ENCODE measurements around the gene RSRC1.
"Not testable (repeated sequence)": the region's sequence is repeated elsewhere in the genome, so short reads cannot be mapped to it uniquely, and the experiment has no call there.

RSRC1 gene

DNA sequence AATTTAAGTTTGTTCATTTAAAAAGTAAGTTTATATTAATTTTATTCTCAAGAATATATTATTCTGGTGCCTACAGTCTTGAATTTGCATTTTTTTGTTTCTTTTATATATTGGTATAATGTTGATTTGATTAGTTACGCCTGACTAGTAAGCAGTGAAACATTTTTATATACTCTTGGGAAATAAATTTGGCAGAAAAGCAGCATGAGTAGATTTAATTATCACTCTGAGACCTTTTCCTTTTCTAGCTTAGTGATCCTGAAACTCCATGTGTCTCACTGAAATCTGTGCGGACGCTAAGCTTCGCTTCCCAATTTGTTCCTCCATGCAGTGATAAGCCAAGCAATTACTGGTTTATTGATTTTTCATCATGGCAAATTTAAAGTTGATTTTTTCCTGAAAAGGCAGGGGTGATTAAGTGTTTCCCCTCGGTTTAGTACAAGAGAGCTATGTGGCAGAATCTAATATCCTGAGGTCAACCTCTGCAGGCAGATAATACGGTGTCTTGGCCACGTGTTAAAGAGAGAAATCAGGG, 373.9 kb downstream of the RSRC1 start:
- no peak for DNase-seq

DNA sequence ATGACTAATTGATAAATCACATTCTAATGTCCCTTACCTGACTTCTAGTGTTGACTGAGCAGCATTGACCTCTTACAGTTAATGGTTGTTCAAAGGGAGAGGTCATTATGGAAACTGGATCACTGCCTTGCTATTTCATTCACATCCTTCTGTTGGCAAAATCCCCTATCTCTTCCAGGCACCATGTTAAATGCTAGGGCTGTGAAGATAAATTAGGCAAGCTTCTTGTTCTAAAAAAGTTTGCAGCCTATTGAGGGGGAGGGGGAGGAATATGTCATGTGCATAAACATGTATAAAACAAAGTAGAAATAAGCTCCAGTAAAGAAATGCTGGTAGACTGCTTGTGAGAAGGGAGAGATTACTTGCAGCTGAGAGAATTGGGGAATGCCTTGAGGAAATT, 376.3 kb downstream of the RSRC1 start:
- DNase-seq: no peak

DNA sequence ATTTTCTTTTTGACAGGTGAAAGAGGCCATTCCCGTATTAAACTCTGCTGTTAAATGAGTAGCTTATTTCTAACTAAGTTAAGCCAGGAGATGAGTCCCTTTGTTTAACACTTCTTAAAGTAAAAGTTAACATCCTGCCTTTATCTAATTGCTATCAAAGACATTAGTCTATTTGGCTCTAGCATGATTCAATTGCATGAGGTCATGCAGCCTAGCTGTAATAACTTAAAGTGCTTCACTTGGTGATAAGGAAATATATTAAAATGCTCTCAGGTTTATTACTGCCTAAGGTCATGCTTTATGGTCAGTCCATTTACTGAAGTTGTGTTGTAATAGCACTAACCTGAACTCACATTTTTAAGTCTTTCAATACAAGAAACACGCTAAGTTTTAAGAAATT, 378.8 kb downstream of the RSRC1 start:
- DNase-seq: no peak

DNA sequence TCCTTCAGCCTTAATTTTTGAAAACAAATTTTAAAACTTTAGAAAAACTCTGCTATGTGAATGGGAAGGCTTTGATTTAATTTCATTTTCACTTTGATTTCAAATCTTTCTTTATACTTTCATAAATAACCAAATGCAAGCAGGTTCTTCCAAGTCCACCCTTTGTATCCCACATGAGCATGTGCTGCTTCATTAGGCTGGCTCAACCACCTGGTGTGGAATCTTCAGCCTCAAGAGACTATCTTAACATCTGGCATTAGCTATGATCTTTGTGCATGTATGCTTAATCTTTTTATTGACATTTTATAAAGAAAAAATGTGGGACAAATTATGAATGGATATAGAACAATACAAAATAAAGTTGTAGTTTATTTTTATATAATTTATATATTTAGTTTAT, 379.3 kb downstream of the RSRC1 start:
- DNase-seq: no peak

DNA sequence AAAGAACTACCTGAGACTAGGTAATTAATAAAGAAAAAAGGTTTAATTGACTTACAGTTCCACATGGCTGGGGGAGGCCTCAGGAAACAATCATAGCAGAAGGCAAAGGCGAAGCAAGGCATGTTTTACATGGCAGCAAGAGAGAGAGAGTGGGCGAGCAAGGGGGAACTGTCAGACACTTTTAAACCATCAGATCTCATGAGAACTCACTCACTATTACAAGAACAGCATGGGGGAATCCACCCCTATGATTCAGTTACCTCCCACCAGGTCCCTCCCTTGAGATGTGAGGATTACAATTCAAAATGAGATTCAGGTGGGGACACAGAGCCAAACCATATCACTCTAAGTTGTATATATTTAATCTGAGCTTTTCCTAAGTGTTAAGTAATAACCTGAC, 382.1 kb downstream of the RSRC1 start:
- no peak for DNase-seq

DNA sequence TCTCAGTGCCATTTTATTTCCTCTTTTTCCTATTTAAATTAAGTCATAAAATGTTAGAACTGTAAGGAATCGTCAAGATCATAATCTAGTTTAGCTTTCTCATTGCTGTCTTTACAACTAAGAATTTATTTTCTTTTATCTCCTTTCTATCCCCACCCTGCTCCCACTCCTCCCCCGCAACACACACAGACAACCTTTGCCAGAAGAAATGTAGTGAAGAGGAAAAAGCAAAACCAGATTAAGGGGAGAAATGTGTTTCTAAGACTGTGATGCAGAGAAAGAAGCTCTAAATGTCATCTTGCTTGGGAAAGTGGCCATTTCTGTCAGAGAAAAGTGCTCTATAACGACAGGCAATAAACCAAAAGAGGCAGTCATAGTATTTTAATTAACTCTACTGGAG, 382.8 kb downstream of the RSRC1 start:
- DNase-seq: no peak

DNA sequence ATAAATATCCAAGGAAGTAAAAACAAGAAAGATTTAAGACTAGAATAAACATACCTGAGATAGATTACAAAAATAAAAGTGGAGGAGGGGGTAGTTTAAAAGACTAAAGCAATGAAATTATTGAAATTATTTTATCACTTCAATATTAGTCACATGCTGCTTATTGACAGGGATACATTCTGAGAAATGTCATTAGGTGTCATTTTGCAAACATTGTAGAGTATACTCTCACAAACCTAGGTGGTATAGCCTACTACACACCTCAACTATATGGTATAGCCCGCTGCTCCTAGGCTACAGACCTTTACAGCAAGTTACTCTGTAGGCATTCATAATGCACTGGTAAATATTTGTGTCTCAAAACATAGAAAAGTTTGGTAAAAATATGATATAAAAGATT, 384.0 kb downstream of the RSRC1 start:
- DNase-seq: no peak

DNA sequence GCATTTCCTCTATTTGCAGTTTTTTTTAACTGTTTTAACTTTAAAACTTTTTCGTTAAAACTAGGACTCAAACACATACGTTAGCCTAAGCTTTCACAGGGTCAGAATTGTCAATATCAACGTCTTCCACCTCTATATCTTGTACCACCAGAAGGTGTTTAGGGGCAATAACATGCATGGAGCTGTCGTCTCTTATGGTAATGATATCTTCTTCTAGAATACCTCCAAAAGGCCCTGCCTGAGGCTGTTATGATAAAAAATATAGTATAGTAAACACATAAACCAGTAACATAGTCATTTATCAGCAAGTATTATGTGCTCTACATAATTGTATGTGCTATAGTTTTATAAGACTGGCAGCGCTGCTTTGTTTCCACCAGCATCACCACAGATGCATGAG, 384.8 kb downstream of the RSRC1 start:
- DNase-seq: no peak

DNA sequence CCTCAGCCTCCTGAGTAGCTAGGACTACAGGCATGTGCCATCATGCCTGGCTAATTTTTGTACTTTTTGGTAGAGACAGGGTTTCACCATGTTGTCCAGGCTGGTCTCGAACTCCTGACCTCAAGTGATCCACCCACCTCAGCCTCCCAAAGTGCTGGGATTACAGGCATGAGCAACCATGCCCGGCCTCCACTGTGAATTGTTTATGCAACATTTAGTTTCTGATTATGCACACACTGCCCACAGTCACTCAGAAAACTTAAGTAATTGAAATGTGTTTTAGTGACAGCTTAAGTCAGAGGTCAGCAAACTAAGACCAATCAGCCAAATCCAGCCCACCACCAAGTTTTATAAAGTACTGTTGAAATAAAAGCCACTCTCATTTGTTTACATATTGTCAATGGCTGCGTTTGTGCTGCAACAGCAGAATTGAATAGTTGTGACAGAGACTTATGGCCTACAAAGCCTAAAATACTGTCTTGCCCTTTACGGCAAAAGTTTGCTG, 385.6 kb downstream of the RSRC1 start:
- DNase-seq: not testable (repeated sequence)

DNA sequence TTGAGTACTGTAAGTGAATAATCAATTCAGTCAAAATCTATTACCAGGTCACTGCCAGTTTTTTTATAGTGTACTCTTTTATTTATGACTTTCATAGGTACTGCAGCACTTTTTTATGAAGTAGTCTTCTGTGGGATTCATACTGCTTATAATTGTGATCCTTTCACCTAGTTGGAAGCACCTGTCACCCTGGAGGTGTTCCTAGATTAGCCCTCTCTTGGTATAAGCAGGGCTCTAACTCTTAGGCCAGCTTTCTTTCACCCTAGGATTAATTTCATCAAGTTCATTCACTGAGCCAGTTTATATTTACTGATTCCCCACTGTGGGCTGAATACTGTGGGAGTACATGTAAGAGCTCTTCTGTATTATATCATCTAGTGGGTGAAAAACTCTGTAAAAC, 395.2 kb downstream of the RSRC1 start:
- no peak for DNase-seq

DNA sequence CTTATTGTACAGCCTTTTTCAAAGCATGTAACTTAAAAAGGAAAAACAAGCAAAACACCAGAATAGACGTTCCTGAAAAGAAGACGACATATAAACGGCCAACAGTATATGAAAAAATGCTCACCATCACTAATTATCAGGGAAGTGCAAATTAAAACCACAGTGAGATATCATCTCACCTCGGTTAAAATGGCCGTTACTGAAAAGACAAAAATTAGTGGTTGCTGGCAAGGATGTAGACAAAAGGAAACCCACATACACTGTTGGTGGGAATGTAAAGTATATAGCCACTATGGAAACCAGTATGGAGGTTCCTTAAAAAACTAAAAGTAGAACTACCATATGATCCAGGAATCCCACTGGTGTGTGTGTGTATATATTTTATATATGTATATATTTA, 396.6 kb downstream of the RSRC1 start:
- no peak for DNase-seq

DNA sequence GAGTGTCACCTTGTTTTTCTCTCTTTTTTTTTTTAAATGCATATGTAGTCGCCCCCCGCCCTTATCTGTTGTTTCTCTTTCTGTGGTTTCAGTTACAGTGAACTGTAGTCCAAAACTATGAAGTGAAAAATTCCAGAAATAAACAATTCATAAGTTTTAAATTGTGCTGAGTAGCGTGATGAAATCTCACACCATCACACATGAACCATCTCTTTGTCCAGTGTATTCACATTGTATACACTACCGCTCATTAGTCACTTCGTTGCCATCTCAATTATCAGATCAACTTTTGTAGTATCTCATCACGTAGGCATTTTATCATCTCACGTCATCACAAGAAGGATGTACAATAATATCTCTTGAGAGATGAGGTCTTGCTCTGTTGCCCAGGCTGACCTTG, 398.6 kb downstream of the RSRC1 start:
- no peak for DNase-seq

DNA sequence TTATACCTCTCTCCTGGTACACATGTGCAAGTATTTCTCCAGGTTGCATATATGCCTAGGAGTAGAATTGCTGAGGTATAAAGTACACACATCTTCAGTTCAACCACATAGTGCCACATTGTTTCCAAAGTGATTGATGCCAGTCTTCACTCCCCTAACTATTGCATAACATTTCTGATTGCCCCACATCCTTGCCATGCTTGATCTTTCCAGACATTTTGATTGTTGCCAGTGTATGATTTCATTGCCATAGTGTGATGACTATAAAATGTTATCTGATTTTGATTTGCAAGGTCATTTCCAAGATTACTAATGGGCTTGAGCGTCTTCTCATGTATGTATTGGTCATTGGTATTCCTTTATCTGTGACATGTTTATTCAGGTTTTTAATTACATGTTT, 400.0 kb downstream of the RSRC1 start:
- DNase-seq: no peak

DNA sequence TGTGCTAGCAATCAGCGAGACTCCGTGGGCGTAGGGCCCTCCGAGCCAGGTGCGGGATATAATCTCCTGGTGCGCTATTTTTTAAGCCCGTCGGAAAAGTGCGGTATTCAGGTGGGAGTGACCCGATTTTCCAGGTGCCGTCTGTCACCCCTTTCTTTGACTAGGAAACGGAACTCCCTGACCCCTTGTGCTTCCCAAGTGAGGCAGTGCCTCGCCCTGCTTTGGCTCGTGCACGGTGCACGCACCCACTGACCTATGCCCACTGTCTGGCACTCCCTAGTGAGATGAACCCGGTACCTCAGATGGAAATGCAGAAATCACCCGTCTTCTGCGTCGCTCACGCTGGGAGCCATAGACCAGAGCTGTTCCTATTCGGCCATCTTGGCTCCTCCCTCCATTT, 406.8 kb downstream of the RSRC1 start:
- not testable (repeated sequence) for DNase-seq

DNA sequence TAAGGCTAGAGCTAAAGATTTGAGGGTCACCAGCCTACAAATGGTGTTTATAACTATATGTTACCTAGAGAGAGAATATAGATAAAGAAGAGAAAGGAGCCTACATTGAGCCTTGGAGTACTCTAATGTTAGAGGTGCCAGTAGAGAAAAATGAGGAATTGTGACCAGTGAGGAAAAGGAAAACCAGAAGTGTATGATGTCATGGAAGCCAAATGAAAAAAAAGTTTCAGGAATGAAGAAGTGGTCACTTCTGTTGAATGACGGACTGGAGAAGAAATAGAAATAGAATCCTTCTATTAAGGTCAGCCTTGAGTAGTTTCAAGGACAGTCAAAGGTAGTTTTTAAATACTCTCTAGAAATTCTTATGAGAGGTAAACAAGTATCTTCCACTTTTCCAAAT, 409.9 kb downstream of the RSRC1 start:
- DNase-seq: no peak

DNA sequence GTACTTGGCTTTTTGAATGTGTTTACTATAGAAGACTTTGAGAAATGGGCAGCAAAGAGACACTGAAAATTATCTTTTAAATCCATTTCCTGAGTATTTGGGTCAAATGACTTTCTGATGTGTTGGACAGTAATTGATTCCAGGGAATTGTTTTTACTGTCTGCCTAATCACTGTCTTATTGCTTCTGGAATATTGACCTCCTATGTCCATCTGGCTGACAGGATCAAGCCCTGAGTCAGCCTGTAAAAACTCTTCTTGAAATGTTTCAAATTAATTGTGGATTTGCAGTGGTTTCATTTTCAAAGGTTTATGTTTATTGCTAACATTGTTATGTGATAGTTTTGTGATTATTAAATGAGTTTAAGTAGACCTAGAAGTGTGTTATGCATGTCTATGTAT, 410.5 kb downstream of the RSRC1 start:
- no peak for DNase-seq

DNA sequence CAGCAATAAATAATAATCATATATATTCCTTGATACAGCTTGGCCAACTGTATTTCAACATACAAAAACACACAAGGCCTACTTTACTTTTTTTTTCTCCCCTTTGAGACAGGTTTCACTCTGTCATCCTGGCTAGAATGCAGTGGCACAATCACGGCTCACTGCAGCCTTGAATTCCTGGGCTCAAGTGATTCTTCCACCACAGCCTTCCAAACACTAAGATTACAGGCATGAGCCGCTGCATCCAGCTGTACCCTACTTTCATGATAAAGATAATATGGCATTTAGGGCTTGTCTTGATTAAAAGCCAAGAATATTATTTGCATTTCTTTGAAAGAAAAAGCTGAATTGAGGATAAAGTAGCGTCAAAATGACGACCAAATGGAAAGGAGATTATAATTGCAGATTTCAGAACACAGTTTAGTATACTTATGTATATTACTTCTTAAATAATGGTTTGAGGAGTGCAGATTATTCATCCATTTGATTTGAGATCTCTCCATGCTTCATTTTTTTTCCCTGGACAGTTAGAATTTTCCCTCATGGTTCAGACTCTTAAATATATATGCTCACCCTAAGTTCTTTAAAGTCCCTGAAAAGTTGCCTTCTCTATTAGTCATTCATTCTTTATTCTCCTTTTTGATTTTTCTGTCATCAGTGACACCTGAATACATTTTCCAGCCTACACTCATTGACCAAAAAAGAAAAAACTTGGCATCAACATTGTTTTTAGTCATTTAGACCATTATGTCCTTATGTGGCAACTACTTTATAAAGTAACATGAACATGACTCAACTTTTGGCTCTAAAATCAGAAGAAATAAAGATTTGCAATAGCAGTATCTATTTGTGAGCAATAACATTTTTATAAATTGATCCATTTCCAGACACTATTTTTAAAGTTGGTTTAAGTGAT, 412.6 kb downstream of the RSRC1 start:
- DNase-seq: no peak

DNA sequence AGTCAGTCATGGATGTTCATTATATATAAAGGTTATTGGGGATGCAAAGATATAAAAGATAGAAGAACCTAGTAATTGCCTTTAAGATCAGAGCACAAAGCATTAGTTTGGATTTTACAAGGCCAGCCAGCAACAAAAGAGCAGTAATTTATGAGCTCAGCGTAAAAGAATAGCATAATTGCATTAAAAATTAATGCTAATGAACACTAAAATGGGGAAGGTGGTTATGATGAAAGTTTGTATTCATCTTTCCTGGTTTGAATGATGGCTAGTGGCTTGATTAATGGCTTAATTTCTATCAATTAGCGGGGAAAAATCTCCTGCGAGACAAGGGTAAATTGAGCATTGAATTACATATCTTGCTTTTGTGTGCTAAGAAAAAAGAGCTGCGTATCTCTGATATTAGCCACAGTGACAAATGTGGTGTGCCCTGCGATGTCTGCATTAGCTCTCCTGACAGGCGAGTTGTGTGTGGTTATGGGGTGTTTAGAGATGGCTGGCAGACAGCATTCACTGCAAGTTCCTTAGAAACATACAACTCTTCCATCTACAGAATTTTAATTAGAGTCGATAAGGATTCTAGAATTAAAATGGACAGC, 418.3 kb downstream of the RSRC1 start:
- DNase-seq: no peak

DNA sequence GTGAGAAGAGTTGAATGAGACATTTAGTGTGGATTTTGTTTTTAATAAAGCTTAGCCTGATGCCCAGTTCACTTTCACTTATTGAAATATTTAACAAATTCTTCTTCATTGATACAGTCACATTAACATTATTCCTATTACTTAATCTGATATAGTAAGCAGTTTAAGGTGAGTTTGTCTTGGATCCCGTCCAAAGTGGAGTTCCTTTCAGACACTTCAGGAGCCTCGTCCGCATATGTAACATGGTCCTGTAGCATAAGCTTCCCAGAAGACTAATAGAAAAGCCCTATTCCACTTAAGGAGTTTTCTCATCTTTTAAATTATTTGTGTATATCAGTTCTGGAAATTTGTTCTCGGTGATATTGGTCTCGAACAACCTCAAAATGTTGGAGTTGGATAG, 421.4 kb downstream of the RSRC1 start:
- no peak for DNase-seq

DNA sequence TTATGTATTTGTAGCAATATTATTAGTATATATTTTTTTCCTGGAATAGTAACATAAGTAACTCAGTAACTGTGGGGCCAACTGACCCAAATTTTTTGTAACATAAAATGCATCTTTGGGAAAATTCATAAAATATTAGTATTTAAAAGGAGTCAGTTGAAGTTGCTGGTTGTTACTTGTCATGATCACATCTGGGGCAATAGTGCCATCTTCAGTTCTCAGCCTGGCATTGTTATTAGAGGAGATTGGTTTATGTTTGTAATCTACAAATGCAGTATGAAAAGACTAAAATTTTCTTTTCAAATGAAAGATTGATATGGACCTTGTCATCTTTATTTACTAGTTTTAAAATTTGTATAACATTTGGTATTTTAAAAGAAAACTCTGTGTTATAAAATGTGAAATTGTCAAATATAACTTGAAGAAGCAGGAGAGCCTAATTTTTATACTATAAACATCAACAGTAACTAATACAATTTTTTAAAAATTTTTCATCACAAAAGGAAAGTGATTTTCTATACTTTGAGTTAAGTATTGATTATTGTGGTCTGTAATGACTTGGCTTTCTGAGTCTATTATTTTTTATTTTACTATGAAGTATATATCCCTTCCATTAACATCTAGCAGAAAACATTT, 422.3 kb downstream of the RSRC1 start:
- DNase-seq: no peak

DNA sequence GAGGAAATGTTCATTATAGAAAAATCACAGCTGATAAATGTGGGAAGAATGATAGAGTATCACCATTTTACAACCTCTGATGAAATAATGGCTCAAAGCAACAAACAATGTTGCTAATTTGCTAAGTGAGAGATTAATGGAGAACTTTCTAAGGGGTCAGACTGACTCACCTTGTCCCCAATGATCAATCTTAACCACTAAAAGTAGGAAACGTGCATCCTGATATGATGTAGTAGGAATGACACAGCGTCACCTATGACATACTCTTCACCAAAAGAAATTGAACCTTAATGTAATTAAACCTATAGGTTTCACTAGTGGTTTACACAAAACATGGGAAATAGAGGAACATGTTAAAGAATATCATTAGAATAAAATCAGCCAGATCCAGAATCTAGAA, 426.0 kb downstream of the RSRC1 start:
- no peak for DNase-seq

DNA sequence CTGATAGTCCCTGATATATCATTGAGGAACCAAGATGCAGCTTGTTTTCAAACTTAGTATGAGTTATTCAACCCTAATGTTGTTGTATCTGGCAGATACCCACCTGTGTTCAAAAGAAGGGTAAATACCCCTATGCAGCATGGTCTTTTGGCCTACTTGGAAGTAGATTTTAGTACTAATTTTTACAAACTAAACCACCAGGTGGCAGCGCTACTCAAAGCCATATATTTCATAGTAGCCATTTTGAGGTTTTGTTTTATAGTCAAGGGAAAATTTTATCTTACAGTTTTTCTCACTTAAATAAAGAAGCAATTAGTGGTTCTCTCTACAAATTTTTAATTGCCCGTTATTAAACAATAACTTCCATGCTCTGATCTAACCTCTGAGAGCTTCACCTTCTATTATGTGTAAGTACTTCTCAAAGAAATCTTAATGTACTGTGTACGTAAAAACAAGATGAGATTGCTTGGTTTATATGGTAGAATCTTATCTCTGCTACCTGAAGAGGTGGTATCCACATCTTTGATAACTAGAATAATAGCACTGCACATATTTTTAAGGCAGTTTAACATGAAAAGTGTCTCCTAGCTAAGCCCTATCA, 429.6 kb downstream of the RSRC1 start:
- peak; percentile 54 for DNase-seq

DNA sequence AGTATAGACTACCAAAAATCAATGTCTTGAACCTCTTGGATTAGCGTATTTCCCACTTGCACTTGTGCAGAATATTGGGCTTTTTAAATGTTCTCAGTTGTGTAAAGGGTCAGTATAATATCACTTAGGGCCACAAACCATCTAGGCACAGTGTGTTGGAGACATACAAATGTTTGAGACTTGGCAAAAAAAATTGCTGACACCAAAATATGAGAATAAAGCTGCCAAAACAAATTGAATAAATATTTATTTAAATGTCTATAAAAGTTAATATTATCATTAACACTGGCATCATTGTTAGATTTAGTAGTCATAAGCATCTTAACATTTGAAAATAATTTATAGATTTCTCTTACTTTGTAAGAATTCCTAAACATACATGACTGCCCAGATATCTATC, 430.2 kb downstream of the RSRC1 start:
- no peak for DNase-seq

Data from KG1 (cell line).